T-helper 2 cell treated with Interferon-gamma antibody and Interleukin-4, amounts not matched to agents 5 μg/mL and 100 μg/mL, for 36 hours (primary cell): ENCODE results near the gene PTDSS2.

Experiments
- DNase-seq: peaks from one replicate; pipeline ENCODE4 v3.0.0; 2021; ENCODE audit warnings: low spot score
- H3K27ac Mint-ChIP-seq: one replicate; pipeline ENCODE4 v1.8.0; 2021; ENCODE audit warnings: mild to moderate bottlenecking, mixed read lengths
- H3K27me3 Mint-ChIP-seq: one replicate; pipeline ENCODE4 v1.8.0; 2021; ENCODE audit warnings: low read depth, mixed read lengths
- H3K36me3 Mint-ChIP-seq: one replicate; pipeline ENCODE4 v1.8.0; 2021; ENCODE audit warnings: low read depth, mixed read lengths
- H3K4me1 Mint-ChIP-seq: one replicate; pipeline ENCODE4 v1.8.0; 2021; ENCODE audit warnings: low read depth, mixed read lengths
- H3K4me3 Mint-ChIP-seq: one replicate; pipeline ENCODE4 v1.8.0; 2022; ENCODE audit warnings: mild to moderate bottlenecking, moderate library complexity, mixed read lengths
- H3K9me3 Mint-ChIP-seq: one replicate; pipeline ENCODE4 v1.8.0; 2021; ENCODE audit warnings: mixed read lengths

The PTDSS2 gene

DNA sequence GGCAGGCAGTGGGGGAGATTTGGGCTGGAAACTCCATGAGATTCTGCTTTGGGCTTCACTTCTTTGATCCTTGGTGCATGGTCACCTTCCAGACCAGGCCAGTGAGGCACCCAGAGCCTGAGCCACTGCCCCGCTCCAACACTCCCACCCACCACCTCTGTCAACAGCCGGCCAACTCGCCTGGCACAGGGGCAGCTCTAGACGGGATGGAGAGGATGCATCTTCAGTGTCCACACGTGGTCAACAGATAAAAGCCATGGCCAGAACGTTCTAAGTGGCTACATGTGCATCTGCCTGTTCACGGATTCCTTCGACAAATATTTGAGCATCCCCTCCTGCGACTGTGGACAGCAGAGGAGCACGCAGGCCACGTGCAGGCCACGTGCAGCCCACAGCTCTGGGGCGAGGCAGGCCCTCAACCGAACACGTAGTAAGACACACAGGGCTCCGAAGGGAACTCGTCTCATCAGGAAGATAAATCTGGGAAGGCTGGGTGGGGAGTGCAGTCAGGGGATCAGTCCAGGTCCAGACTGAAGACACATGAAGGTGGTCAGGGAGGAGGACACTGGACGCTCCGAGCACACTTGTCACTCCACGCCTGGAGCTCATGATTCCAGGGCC is 88.5 kb downstream of the PTDSS2 start:
- no peaks in the 10 kb centered on the region for H3K9me3 Mint-ChIP-seq
- H3K4me3 Mint-ChIP-seq: no peak overlapping the region
- DNase-seq: no peak
- no peaks in the 10 kb centered on the region for H3K36me3 Mint-ChIP-seq
- H3K27ac Mint-ChIP-seq: no peak overlapping the region
- peaks cover 6% of the 10 kb centered on the region for H3K4me1 Mint-ChIP-seq
- no peaks in the 10 kb centered on the region for H3K27me3 Mint-ChIP-seq

DNA sequence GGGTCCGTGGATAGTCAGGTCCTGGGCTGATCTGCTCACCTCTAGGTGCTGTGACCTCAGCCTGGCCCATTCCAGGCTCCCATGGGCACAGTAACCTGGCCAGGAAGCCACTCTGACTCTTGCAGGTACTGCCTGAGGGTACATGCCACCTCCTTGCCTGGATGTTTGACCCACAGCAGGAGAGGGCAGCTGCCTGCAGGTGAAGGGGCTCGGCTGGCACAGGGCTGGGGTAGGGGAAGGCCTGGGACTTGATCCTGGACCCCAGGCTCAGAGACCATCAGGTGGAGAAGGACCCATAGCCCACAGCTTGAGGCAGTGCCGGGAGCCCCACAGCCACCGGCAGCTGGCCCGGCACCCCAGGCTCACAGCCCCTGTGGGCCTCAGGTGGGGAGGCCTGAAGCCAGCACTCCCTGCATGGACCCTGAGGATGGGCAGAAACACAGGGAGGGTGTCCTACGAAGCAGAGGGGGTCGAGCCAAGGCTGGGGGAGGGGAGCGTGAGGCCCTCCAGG is 89.9 kb downstream of the PTDSS2 start:
- Mint-ChIP-seq H3K4me3 (no peak overlapping the region), H3K27ac (no peak overlapping the region), H3K36me3 (no peaks in the 10 kb centered on the region), H3K9me3 (no peaks in the 10 kb centered on the region), H3K4me1 (peaks cover 6% of the 10 kb centered on the region), H3K27me3 (no peaks in the 10 kb centered on the region)
- no peak for DNase-seq
